K562 (cell line): ENCODE results near the gene HMGN2. TPM values are rescaled to one million over a fixed set of nuclear protein-coding genes. Genes with fewer than 3 reads are reported as not detected.

ENCODE experiments used
- C11orf30 ChIP-seq: fragments of 450-650 bp; IDR thresholded peaks from 2 replicates; pipeline ENCODE4 v1.6.1; 2016; ENCODE audit warnings: low read depth, mild to moderate bottlenecking
- CBX2 ChIP-seq: fragments of 200-600 bp; sonication (generic); IDR thresholded peaks from one replicate; pipeline ENCODE4 v1.6.1; 2012; ENCODE audit warnings: mild to moderate bottlenecking, low read length, inconsistent platforms; ENCODE audit not compliant: insufficient read depth, poor library complexity, severe bottlenecking
- NFXL1 ChIP-seq: fragments of 450-650 bp; formaldehyde crosslinking; IDR thresholded peaks from 2 replicates; pipeline ENCODE4 v1.4.0; 2021; ENCODE audit warnings: mild to moderate bottlenecking
- NONO ChIP-seq, 2 experiments: fragments of 200-400 bp in 1 of 2; fragments of 450-650 bp in 1 of 2; formaldehyde crosslinking in 1 of 2; IDR thresholded peaks; 2 replicates each; pipeline ENCODE4 v1.6.1; 2017; ENCODE audit warnings: low read depth in 2 of 2, mild to moderate bottlenecking in 2 of 2, moderate library complexity in 2 of 2, low read length in 1 of 2
- RBM14 ChIP-seq: fragments of 200-400 bp; formaldehyde crosslinking; IDR thresholded peaks from 2 replicates; pipeline ENCODE4 v1.6.1; 2018; ENCODE audit warnings: low read depth, mild to moderate bottlenecking, low read length, moderate library complexity, borderline replicate concordance; ENCODE audit not compliant: insufficient read depth
- TCF3 ChIP-seq: sonication (generic); formaldehyde crosslinking; IDR thresholded peaks from 2 replicates; pipeline ENCODE4 v1.4.0; 2020; ENCODE audit warnings: mild to moderate bottlenecking, missing genetic modification reagents
- ZNF143 ChIP-seq: sonication (generic); formaldehyde crosslinking; IDR thresholded peaks from 2 replicates; pipeline ENCODE4 v1.9.0; 2022; ENCODE audit warnings: mild to moderate bottlenecking, missing genetic modification reagents
- ZNF175 ChIP-seq: fragments of 200-800 bp; sonication (Bioruptor generic); IDR thresholded peaks from 2 replicates; pipeline ENCODE4 v1.6.1; 2016; ENCODE audit warnings: low read depth, mild to moderate bottlenecking, missing genetic modification characterization, missing compliant biosample characterization
- ZNF41 ChIP-seq: fragments of 250-450 bp; sonication (Bioruptor Pico); conservative IDR thresholded peaks from 2 replicates; pipeline ENCODE4 v1.4.0; 2020; ENCODE audit warnings: mild to moderate bottlenecking
- ZNF77 ChIP-seq: fragments of 250-450 bp; sonication (Bioruptor Pico); IDR thresholded peaks from 2 replicates; pipeline ENCODE4 v1.5.0; 2020
- ZSCAN32 ChIP-seq: fragments of 450-650 bp; formaldehyde crosslinking; IDR thresholded peaks from 2 replicates; pipeline ENCODE4 v1.4.0; 2020; ENCODE audit warnings: mild to moderate bottlenecking, moderate library complexity
- polyA plus RNA-seq, 8 experiments: library from polyadenylated mRNA; depleted of rRNA in 4 of 8; stranded (reverse) in 5 of 8; unstranded in 3 of 8; fragments of >200 nt; fragmentation: Nextera tagmentation in 2 of 8; fragmentation: Illumina TruSeq in 1 of 8; extraction: Ambion mirVana in 2 of 8; extraction: Trizol in 1 of 8; gene quantifications; 2 replicates each; pipeline versions ENCODE4 v1.2.1 to v1.2.3, GENCODE V29; 2011 to 2014; ENCODE audit warnings: inconsistent platforms in 1 of 8, missing spikeins in 1 of 8
- total RNA-seq, 7 experiments: library from RNA; depleted of rRNA in 6 of 7; stranded (reverse); fragments of >200 nt in 6 of 7; fragmentation: Illumina TruSeq in 2 of 7; extraction: Trizol in 2 of 7; gene quantifications; 2 replicates each; pipeline versions ENCODE4 v1.2.1 to v1.2.3, GENCODE V29; 2011 to 2021; ENCODE audit warnings: low replicate concordance in 1 of 7
- TF ChIP-seq, protein P1 (sequence below): sonication (generic); formaldehyde crosslinking; IDR thresholded peaks from 2 replicates; pipeline ENCODE4 v1.5.0; 2020; ENCODE audit warnings: missing genetic modification reagents
- TF ChIP-seq, protein P2 (sequence below): fragments of 250-450 bp; sonication (Bioruptor Pico); IDR thresholded peaks from 2 replicates; pipeline ENCODE4 v1.8.0; 2022; ENCODE audit warnings: moderate library complexity, mild to moderate bottlenecking, inconsistent platforms
- TF ChIP-seq, protein P3 (sequence below): fragments of 450-650 bp; IDR thresholded peaks from 2 replicates; pipeline ENCODE4 v1.6.1; 2016; ENCODE audit warnings: low read depth, mild to moderate bottlenecking, moderate library complexity
- TF ChIP-seq, protein P4 (sequence below): sonication (generic); formaldehyde crosslinking; IDR thresholded peaks from 2 replicates; pipeline ENCODE4 v1.8.0; 2022; ENCODE audit warnings: missing genetic modification reagents, mild to moderate bottlenecking, borderline replicate concordance
- TF ChIP-seq, protein P5 (sequence below), 2 experiments: fragments of 450-650 bp; IDR thresholded peaks; 2 replicates each; pipeline ENCODE4 v1.6.1; 2016; ENCODE audit warnings: mild to moderate bottlenecking in 2 of 2, borderline replicate concordance in 1 of 2, low read depth in 1 of 2, moderate library complexity in 1 of 2

Gene HMGN2
- total and polyA plus RNA-seq, 9 of the 15 experiments (the other 6 are each of a cell fraction or from before 2014, with no cell fraction given) = 370 to 1,354 (median 965) TPM

DNA sequence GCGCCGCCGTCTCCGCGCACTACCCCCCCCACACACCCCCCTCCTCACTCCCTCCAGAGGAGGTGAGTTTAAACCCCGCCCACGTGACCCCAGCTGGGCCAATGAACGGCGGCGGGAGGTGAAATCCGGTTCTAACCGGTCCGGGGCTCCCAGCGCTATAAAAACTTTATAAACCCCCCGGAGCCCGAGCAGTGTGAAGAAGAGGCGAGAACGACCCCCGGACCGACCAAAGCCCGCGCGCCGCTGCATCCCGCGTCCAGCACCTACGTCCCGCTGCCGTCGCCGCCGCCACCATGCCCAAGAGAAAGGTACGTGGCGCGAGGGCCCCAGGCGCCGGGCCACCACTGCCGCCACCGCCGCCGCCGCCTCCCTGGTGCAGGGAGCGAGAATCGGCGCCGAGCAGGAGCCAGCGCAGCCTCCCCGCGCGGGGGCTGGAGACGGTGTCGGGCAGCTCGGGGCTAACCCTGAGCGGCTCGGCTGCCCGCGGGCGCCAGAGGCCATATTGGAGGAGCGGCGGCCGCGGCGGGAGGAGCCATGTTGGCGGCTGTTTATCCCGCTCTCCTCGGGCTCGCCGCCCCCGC, at the start of gene HMGN2 (continued):
- TF ChIP-seq, protein P1, sequence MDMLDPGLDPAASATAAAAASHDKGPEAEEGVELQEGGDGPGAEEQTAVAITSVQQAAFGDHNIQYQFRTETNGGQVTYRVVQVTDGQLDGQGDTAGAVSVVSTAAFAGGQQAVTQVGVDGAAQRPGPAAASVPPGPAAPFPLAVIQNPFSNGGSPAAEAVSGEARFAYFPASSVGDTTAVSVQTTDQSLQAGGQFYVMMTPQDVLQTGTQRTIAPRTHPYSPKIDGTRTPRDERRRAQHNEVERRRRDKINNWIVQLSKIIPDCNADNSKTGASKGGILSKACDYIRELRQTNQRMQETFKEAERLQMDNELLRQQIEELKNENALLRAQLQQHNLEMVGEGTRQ (CRISPR knock-in tag) = peak; percentile 93
- TF ChIP-seq CBX2 (no peak), ZNF77 (no peak), ZNF143 (no peak), NFXL1 (CRISPR knock-in tag) (peak; percentile 69; the same call in 1 of the 2 replicates), RBM14 (peak; percentile 99; the same call in 1 of the 2 replicates), C11orf30 (no peak), TCF3 (peak; percentile 24; the same call in 1 of the 2 replicates), ZNF41 (CRISPR knock-in tag) (no peak; the same call in 1 of the 2 replicates), ZNF175 (CRISPR knock-in tag) (no peak), NONO (IDR thresholded peaks at IDR 0.05; ENCODE audit: low read depth in 2 of 2, low read length in 1 of 2) (peak; percentile 67 to 93; a peak in 3 of 4 replicates), ZSCAN32 (CRISPR knock-in tag) (peak; percentile 53; the same call in 1 of the 2 replicates)
- TF ChIP-seq, protein P2, sequence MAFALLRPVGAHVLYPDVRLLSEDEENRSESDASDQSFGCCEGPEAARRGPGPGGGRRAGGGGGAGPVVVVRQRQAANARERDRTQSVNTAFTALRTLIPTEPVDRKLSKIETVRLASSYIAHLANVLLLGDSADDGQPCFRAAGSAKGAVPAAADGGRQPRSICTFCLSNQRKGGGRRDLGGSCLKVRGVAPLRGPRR (CRISPR knock-in tag) = 0 out of 2 replicates have a peak, but pooled peaks have one; percentile 8
- TF ChIP-seq, protein P3, sequence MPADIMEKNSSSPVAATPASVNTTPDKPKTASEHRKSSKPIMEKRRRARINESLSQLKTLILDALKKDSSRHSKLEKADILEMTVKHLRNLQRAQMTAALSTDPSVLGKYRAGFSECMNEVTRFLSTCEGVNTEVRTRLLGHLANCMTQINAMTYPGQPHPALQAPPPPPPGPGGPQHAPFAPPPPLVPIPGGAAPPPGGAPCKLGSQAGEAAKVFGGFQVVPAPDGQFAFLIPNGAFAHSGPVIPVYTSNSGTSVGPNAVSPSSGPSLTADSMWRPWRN = no peak
- TF ChIP-seq, protein P4, sequence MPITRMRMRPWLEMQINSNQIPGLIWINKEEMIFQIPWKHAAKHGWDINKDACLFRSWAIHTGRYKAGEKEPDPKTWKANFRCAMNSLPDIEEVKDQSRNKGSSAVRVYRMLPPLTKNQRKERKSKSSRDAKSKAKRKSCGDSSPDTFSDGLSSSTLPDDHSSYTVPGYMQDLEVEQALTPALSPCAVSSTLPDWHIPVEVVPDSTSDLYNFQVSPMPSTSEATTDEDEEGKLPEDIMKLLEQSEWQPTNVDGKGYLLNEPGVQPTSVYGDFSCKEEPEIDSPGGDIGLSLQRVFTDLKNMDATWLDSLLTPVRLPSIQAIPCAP (CRISPR knock-in tag) = no peak
- TF ChIP-seq, protein P5, sequence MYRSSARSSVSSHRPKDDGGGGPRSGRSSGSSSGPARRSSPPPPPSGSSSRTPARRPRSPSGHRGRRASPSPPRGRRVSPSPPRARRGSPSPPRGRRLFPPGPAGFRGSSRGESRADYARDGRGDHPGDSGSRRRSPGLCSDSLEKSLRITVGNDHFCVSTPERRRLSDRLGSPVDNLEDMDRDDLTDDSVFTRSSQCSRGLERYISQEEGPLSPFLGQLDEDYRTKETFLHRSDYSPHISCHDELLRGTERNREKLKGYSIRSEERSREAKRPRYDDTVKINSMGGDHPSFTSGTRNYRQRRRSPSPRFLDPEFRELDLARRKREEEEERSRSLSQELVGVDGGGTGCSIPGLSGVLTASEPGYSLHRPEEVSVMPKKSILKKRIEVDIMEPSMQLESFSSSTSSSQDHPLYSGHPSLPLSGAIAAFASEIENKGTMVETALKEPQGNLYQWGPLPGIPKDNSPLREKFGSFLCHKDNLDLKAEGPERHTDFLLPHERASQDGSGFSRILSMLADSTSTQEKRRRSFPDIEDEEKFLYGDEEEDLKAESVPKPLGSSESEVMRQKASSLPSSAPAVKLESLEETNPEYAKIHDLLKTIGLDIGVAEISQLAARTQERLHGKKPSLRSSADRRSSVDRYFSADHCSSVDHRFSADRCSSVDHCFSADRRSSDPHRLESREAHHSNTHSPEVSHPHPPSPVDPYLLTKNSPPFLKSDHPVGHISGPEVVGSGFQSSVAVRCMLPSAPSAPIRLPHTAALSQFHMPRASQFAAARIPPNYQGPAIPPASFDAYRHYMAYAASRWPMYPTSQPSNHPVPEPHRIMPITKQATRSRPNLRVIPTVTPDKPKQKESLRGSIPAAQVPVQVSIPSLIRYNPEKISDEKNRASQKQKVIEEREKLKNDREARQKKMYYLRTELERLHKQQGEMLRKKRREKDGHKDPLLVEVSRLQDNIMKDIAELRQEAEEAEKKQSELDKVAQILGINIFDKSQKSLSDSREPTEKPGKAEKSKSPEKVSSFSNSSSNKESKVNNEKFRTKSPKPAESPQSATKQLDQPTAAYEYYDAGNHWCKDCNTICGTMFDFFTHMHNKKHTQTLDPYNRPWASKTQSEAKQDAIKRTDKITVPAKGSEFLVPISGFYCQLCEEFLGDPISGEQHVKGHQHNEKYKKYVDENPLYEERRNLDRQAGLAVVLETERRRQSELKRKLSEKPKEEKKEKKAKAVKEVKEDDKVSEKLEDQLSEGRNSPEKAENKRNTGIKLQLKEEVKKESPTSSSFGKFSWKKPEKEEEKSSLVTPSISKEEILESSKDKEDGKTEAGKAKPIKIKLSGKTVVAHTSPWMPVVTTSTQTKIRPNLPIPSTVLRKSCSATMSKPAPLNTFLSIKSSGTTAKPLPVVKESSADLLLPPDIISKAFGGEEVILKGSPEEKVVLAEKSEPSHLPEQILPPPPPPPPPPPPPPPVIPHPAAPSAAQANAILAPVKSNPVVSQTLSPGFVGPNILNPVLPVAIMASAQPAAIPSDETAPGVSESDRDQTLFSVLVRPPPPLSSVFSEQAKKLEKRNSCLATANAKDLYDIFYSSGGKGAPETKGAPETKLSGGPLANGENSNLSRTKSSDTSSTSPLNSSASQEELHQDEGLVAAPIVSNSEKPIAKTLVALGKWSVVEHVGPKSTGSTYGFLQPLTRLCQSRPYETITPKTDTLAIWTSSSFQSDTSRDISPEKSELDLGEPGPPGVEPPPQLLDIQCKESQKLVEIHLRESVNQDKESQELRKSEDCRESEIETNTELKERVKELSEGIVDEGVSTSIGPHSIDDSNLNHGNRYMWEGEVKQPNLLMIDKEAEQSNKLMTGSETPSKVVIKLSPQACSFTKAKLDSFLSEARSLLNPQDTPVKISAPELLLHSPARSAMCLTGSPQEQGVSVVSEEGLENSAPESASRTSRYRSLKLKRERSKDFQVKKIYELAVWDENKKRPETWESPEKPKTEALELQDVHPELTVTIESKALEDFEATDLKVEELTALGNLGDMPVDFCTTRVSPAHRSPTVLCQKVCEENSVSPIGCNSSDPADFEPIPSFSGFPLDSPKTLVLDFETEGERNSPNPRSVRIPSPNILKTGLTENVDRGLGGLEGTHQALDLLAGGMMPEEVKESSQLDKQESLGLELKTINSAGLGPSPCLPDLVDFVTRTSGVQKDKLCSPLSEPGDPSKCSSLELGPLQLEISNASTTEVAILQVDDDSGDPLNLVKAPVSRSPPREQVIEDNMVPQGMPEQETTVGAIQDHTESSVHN (IDR thresholded peaks at IDR 0.05; ENCODE audit: borderline replicate concordance in 1 of 2, low read depth in 1 of 2) = no peak
